ENCODE data around the gene TUFT1. TPM values are rescaled to one million over a fixed set of nuclear protein-coding genes. Genes with fewer than 3 reads are reported as not detected.

The TUFT1 gene
- total RNA-seq, 4 donors from 2014 or later = 15.1 to 20.4 (median 17.5) TPM

GRCh38 chr1:151611832-151612500, 71.9 kb downstream of the TUFT1 start, which contains the start of gene SNX27:
Gene SNX27, plus strand, starts transcription at chr1:151612050. Its CDS starts 152 bp downstream, at chr1:151612202.
- peak within 1 kb of the TSS; percentile 76 to 86 for H3K4me3 ChIP-seq
- peak within 1 kb of the TSS; percentile 87 to 98 (median 96) for H3K27ac ChIP-seq
- H3K36me3 ChIP-seq = no peaks in the 10 kb centered on the region
- TF ChIP-seq POLR2A (IDR thresholded peaks at IDR 0.05) (peak; percentile 69 to 75), POLR2AphosphoS5 (IDR thresholded peaks at IDR 0.05) (no peak), CTCF (IDR thresholded peaks at IDR 0.05) (no peak), EP300 (IDR thresholded peaks at IDR 0.05) (no peak)
- H3K9me3 ChIP-seq = no peaks in the 10 kb centered on the region
- H3K4me1 ChIP-seq = peaks cover 0 to 67% (median 5%) of the 10 kb centered on the region in 3 donors
- H3K27me3 ChIP-seq = no peaks in the 10 kb centered on the region
- ATAC-seq = peak; percentile 93
- WGBS, 2 donors (ENCODE audit: low coverage in 1 of 2) = 4% methylated on average over 5 of the region's 79 CpGs; no CpG with 5 or more reads in 1 of the 2 donors

- Histone ChIP-seq H3K27ac (peak overlapping the region; percentile 87 to 98 (median 96)), H3K27me3 (no peaks in the 10 kb centered on the region), H3K4me3 (peak overlapping the region; percentile 76 to 86), H3K9me3 (no peaks in the 10 kb centered on the region), H3K4me1 (peaks cover 0 to 73% (median 5%) of the 10 kb centered on the region in 3 donors), H3K36me3 (no peaks in the 10 kb centered on the region)
- WGBS, 2 donors (ENCODE audit: low coverage in 1 of 2) = 1% methylated on average over 21 to 23 of the region's 44 CpGs
- ATAC-seq = no peak
- TF ChIP-seq POLR2AphosphoS5 (IDR thresholded peaks at IDR 0.05) (peak; percentile 25), CTCF (IDR thresholded peaks at IDR 0.05) (no peak), EP300 (IDR thresholded peaks at IDR 0.05) (no peak), POLR2A (IDR thresholded peaks at IDR 0.05) (no peak)
These were observed 72.6 kb downstream of the TUFT1 start for GRCh38 chr1:151612501-151613281.

GRCh38 chr1:151613282-151613780, 73.2 kb downstream of the TUFT1 start:
- no peak for ATAC-seq
- Histone ChIP-seq H3K36me3 (no peaks in the 10 kb centered on the region), H3K27me3 (no peaks in the 10 kb centered on the region), H3K27ac (peak overlapping the region; percentile 87 to 98 (median 96)), H3K4me1 (peaks cover 0 to 73% (median 5%) of the 10 kb centered on the region in 3 donors), H3K4me3 (peak overlapping the region; percentile 76 to 86), H3K9me3 (no peaks in the 10 kb centered on the region)
- whole genome bisulfite sequencing, 2 donors (ENCODE audit: low coverage in 1 of 2) = 16 to 19% methylated on average over 9 of the region's 9 CpGs
- TF ChIP-seq EP300 (IDR thresholded peaks at IDR 0.05) = no peak
- no peak for TF ChIP-seq CTCF (IDR thresholded peaks at IDR 0.05)
- TF ChIP-seq POLR2AphosphoS5 (IDR thresholded peaks at IDR 0.05) = no peak
- no peak for TF ChIP-seq POLR2A (IDR thresholded peaks at IDR 0.05)

- ATAC-seq = no peak
- Histone ChIP-seq H3K4me3 (no peak overlapping the region), H3K27me3 (no peaks in the 10 kb centered on the region), H3K4me1 (peaks cover 5 to 88% (median 18%) of the 10 kb centered on the region in 3 donors), H3K36me3 (no peaks in the 10 kb centered on the region), H3K9me3 (no peaks in the 10 kb centered on the region), H3K27ac (peak overlapping the region in 3 of 4 donors; percentile 4 to 98 (median 25))
- TF ChIP-seq POLR2AphosphoS5 (IDR thresholded peaks at IDR 0.05) (no peak), CTCF (IDR thresholded peaks at IDR 0.05) (no peak), POLR2A (IDR thresholded peaks at IDR 0.05) (no peak), EP300 (IDR thresholded peaks at IDR 0.05) (no peak)
- 36 to 49% methylated on average over 4 of the region's 4 CpGs for WGBS, 2 donors (ENCODE audit: low coverage in 1 of 2)
These were observed 75.8 kb downstream of the TUFT1 start for GRCh38 chr1:151615711-151616504.
